NCI-H82 (cell line): ENCODE data around the gene CASKIN2.

Source experiments
- DNase-seq: peaks from one replicate; lab custom pipeline; 2025; lab: John Stamatoyannopoulos, UW

CASKIN2 gene, protein sequence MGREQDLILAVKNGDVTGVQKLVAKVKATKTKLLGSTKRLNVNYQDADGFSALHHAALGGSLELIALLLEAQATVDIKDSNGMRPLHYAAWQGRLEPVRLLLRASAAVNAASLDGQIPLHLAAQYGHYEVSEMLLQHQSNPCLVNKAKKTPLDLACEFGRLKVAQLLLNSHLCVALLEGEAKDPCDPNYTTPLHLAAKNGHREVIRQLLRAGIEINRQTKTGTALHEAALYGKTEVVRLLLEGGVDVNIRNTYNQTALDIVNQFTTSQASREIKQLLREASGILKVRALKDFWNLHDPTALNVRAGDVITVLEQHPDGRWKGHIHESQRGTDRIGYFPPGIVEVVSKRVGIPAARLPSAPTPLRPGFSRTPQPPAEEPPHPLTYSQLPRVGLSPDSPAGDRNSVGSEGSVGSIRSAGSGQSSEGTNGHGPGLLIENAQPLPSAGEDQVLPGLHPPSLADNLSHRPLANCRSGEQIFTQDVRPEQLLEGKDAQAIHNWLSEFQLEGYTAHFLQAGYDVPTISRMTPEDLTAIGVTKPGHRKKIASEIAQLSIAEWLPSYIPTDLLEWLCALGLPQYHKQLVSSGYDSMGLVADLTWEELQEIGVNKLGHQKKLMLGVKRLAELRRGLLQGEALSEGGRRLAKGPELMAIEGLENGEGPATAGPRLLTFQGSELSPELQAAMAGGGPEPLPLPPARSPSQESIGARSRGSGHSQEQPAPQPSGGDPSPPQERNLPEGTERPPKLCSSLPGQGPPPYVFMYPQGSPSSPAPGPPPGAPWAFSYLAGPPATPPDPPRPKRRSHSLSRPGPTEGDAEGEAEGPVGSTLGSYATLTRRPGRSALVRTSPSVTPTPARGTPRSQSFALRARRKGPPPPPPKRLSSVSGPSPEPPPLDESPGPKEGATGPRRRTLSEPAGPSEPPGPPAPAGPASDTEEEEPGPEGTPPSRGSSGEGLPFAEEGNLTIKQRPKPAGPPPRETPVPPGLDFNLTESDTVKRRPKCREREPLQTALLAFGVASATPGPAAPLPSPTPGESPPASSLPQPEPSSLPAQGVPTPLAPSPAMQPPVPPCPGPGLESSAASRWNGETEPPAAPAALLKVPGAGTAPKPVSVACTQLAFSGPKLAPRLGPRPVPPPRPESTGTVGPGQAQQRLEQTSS (N-terminal part only)

DNA sequence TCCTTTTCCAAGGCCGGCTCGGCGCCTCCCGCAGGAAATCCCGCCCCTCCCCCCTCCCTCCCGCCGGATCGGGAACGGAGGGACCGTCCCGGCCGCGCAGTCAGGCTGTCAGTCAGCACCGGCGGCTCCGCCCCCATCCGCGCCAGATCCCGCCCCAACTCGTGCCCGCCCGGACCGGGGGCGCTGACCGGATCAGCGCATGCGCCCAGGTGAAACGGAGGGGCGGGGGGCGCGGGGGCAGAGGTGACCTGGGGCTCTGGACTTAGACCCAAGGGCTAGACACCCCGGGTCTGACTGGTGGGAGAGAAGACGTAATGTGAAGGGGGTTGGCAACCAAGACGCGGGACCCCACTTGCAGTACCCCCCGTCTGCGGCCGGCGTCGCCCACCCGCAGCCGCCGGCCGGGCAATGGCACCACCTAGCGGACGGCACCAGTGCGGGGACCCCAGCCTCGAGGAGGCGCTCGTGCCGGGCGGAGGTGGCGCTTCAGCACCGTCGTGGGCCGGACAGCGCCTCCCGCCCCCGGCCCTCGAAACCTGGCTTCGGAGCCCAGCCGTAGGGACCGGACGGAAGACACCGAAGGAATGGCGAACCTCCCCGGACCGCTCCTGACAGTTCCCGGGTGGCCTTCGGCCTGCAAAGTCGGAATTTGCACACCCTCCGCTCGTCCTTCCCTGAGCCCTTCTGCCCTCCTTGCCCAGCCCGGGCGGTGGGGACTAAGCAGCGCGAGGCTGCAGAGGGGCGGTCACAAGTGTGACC, at the start of gene CASKIN2:
CASKIN2 (minus strand) TSS at position 42 of the 759 bp plus-strand sequence. CDS start 1,733 bp downstream, outside the sequence.
- DNase-seq = peak; percentile 97

DNA sequence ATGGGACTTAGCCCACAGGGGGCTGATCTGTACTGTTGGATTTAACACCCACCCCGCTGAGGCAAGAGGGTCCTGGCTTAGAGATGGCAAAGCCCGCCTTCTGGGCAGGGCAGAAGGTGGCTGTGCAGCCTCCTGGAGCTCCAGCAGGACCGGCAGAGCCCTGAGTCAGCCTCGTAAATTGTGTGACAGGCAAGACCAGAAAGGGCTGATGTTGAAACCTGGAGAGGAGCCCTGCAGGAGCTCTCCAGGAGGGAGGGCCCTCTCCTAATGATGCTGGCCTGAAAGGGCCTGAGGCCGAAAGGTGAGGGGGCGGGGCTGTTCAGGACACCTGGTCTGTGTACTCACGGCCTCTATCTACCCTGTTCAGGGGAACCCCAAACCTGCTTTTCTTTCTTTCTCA, 49.7 kb upstream of the CASKIN2 start:
- no peak for DNase-seq

DNA sequence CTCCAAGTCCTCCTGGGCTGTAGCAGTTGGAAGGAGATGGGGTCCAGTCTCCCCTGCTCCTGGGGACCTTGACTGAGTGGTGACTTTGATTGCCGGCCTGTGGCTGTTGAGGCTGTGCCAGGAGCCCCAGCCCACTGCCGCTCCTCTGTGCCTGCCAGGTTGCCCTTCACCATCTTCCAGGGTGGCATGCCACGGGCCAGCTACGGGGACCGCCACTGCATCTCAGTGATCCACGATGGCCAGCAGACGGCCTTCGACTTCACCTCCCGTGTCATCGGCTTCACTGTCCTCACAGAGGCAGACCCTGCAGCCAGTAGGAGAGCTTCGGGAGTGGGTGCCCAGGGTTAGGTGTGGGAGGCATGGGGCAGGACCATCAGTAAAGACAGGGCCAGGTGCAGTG, 48.9 kb upstream of the CASKIN2 start:
- DNase-seq = no peak

DNA sequence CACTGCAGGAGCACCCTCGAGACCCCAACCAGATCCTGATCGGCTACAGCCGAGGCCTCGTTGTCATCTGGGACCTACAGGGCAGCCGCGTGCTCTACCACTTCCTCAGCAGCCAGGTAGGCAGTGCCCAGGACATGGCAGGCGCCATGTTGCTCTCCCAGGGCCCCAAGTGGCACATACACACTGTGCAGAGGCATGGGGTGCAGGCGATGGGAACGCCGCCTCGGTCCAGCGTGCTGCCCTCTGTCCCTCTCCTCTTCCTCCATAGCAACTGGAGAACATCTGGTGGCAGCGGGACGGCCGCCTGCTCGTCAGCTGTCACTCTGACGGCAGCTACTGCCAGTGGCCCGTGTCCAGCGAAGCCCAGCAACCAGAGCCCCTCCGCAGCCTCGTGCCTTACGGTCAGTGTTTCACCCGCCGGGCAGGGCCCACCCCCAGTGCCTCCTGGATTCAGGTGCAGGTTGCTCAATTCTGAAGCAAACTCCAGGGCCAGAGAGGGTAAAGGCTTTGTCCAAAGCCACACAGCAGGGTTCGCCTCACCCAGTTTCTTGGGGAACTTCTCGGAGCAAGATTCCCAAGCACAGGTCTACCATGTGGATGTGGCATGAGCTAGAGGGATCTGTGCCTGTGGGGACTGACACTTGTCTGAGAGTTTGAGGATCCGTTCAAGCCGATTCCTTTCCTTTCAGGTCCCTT, 47.9 kb upstream of the CASKIN2 start:
- no peak for DNase-seq

DNA sequence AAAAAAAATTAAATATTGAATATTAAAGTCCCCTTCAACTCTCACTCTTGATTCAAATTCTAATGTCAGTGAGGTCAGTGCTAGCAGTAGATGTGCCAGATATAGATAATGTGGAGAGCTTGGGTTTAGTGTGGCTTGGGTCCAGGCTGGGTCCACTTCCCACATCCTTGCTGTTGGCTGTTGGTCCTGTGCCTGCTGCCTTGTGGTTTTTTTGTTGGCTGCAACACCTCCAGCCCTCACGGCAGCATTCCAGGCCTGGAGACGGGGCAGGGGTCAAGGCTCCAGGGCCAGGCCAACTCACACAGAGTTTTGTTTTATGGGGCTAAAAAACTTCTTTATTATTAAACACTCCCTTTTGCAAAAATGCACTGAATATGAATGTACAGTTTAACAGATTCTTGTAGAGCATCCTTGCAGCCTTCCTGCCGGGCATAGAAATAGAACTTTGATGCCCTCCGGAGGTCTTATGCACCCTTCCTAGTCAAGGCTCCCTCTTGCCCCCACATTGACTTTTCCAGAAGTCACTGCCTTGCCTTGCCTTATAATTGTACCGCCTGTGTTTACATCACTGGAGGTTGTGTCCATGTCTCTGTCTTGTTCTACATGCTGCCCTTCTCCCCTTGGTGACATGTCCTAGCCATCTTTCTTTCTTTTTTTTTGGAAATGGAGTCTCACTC, 46.7 kb upstream of the CASKIN2 start:
- DNase-seq = no peak

DNA sequence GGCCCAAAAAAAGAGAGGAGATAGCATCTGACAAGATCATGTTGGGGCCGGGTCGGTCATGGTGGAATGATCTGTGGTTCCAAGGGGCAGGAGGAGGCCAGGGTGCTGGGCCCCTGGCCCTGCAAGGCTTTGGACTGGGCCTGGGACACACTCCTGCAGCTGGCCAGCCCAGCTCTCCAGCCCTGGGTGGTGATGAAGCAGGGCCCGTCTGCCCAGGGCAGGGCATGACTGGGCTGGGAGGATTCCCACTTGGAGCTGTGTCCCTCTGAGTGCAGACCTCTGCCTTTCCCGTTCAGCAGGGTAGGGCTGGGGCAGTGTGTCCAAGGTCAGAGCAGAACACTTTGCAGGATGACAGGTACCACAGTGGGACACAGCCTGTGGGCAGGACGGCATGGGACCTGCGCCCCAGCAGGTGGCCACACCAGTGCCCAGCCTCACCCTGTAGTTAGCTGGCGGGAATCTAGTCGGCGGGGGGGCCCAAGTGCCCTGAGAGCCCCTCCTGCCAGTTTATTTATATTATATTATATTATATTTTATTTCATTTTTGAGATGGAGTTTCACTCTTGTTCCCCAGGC, 44.7 kb upstream of the CASKIN2 start:
- no peak for DNase-seq

DNA sequence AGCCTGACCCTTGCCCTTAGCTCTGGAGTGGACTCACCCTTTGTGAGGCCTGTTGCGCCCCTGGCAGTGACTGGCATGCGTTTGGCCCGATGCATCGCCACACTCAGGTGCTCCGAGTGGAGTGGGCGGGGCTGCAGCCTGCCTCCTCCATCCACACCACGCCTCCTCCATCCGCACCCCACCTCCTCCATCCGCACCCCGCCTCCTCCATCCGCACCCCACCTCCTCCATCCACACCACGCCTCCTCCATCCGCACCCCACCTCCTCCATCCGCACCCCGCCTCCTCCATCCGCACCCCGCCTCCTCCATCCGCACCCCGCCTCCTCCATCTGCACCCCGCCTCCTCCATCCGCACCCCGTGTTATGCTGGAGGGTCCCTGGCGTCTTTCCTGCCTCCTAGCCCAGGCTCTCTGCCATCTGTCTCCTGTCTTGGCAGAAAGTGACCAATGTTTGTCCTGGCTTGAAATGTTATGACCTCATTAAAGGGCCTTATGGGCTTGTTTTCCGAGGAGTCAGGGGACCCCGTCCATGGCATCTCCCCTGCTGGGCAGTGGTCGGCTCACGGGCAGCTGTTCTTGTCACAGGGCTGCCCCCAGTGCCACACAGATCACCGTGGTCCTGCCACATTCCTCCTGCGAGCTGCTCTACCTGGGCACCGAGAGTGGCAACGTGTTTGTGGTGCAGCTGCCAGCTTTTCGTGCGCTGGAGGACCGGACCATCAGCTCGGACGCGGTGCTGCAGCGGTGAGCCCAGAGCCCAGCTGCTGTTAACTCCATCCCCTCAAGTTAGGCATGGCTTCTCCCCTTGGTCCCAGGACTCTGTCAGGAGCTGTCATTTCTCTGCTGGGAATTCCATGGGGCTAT, 43.6 kb upstream of the CASKIN2 start:
- no peak for DNase-seq

DNA sequence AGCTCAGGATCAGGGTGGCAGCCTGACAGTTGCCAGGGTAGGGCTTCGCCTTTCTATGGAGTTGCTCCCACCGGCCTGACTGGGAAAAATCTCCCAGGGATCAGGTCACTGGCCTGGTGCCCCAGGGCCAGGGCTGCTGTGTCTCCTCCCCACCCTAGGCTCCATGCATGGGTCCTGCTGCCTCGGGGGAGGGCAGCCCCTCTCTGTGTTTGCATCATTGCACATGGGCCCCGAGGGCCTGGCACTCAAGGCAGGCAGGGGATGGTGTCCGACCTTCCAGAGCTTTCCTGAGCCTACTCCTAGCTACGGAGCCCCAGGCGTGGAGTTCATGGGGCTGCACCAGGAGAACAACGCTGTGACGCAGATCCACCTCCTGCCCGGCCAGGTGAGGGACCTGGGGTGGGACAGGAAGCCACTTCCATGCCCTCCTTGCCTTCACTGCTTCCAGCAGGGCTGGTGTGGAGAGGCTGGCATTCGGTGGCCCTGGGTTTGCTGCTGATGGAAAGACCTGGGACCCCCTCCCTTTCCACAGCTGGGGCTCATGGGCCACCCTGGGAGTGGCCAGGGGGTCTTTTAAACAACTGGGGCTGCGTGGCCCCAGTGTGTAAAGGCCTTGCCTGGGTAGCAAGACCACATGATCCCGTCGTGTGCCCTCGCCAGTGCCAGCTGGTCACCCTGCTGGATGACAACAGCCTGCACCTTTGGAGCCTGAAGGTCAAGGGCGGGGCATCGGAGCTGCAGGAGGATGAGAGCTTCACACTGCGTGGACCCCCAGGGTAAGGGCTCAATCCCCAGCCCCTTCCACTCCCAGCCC, 42.7 kb upstream of the CASKIN2 start:
- no peak for DNase-seq

DNA sequence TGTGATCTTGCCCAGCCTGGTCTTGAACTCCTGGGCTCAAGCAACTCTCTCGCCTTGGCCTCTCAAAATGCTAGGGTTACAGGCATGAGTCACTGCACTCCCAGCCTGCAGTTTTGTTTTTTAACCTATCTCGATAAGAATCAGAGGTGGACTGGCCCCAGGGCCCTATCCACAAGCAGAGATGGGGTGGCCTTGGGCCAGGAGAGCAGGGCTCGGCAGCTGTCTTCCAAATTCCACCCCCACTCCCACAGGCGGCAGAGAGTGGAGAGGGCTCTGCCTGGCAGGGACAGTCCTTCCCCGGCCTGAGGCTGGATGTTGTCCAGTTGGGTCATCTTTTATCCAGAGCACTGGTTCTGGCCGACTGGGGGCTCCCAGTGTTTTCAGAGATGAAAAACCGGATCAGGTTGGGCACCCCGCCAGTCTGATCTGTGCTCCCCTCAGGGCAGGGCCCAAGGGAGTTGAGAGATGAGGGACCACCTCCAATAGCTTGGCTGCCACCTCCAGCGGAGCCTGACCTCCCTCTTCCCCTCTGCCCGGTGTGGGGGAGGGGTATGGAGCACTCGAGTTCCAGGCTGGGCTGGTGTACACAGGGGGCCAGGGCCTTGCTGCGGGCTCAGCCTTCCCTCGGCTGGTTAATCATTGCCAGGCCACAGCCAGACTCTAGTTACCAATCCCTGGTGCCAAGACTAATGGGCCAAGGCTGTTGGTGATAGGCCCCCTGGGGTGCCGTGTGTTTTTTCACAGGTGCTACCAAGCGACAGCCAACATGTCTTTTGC, 41.9 kb upstream of the CASKIN2 start:
- DNase-seq = no peak

DNA sequence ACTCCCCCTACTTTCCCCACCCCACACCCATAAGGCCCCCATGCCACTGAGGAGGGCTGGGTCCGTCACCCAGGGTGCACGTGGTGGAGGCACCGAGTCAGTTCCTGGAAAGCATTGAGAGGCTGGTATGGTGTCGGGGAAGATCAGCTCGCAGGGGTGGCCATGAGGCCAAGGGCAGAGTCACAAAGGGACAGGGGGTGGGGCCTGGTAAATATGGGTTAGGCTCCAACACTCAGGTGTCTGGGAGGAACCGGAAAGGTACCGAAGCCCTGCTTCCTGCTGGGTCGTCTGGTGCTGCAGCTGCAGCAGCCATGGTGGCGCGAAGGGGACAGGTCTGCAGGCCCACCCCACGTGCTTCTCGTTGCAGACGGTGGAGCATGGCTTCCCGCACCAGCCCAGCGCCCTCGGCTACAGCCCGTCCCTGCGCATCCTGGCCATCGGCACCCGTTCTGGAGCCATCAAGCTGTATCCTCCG, 40.4 kb upstream of the CASKIN2 start:
- DNase-seq = no peak

DNA sequence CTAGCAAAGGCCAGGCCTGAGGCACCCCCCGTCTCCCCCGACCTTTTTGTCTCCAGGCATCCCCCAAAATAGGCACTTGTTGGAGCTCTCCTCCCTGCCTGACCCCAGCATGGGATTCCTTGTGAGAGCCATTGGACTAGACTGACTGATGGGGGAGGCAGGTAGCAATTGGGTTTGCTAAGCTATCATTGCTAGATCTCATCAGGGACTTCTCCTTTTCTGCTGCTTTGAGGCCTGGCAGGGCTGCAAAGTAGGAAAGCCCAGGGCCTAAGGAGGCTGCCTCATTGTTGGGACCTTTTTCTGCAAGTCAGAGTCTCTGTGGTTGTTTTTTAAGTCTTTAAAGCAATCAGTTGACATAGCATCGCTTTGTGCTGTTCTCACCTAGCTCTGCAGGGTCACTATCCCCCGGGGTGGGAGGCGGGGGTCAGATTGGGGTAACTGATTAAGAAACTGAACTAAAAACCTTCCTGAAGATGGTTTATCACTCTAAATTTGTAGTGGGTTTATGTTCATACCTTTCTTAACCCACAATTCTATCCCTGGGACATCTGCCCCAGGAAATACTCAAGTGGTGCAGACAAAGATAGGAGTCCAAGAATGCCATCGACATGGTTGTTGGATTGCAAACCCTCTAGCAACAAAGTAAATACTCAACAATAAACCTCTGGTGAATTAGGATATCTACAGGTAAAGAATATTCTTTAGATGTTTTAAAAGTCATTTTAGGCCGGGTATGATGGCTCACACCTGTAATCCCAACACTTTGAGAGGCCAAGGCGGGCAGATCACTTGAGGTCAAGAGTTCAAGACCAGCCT, 38.2 kb upstream of the CASKIN2 start:
- no peak for DNase-seq

DNA sequence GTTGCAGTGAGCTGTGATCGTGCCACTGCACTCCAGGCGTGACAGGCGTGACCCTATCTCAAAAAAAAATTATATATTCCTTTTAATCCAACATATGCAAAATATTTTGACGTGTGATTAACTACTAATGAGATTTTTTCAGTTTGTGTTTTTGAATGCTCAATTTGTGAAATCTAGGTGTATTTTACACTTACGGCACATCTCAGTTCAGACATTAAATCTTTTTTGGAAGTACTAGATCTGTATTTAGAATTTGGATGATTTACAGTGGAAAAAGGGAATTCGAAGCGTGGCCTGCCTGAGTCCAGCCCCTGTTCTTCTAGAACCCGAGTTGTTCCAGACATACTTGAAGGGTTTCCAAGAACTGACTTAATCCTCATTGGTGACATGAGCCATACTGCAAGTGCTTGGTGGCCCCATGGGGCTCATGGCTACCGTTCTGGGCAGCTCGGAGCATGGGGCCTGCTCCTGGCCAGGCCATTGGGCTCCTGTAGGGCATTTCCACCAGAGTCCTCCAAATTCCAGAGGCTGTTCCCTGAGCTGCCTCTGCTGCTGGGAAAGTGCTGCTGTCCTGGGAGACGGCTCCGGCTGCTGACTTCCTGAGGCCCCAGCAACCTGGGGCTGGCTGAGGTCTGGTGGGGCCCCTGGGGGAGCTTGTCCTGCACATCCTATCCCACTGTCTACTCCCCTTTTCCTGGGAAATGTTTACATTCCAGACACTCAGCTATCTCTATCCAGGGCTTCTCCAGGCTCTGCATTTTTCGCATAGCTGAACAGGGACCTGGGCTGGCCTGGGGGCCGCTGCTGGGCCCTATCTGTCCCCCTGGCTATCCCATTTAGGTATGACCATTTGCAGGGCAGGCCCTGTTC, 37.3 kb upstream of the CASKIN2 start:
- DNase-seq = no peak

DNA sequence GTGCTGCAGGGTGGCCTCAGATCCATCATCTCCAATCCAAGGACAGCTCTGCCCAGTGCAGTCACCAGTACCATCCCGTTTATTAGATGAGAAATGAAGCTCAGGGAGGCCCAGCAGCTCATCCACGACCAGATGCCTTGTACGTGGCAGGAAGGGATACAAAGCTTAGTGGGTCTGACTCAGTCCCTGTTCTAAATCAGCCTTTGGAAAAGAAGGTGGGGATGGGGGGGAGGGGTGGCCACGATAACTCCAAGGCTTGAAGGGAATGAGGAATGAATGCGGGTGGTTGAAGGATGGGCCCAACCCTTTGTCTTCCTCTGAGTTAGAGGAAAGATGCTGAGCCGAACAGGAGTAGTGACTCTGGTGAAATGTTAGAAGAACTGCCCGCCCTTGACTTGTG, 35.9 kb upstream of the CASKIN2 start:
- no peak for DNase-seq

DNA sequence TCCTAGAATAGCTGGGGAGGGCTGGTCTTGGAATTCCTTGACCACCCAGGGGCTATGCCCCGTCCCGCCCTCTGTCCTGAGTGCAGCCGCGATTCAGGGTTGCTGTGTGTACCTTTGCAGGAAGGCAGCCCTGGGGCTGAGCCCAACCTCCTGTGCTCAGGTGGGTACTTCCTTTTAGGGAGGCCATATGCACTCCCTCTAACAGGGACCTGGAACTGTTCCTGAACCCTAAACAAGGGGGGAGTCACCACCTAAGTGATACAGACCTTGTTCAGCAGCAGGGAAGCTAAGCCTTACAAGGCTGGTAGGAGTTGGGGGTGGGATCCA, 34.8 kb upstream of the CASKIN2 start:
- no peak for DNase-seq

DNA sequence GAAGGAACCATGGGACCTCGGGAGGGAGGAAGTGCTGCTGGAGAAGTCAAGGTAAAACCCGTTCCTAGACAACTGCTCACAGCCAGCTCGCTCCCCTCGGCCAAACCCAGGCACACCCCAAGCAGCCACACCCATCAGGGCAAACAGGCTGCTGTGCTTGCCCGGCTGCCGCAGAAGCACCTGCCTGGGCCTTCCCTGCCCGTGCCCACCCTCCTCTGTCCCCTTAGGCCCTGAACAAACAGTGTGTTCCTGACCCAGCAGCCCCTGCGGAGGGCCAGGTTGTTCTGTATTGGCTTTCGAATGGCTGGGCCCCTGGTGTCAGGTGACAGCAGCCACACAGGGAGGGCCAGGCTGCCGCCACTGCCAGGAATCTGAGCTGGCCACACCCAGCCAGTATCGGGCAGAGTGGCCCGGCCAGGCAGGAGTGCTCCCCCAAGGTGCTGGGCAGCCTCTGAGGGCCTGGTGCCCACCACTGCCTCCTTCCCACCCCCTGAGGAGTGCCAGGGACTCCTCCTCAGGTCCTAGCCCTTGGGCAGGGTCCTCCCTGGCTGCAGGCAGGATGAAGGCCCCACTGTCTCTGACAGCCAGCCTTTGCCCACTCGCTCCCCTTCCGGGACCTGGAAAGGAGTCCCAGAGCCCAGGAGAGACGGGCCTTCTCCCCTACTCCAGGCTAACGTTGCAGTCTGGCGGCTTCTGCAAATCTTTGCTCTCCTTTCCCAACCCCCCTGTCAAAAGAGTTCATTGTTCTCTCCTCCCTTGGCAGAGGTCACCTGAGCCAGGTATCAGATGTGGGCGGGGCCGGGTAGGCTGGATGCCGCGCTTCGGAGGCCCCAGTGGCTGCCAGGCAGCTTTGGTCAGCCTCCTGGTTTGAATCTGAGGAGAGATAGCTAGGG, 34.2 kb upstream of the CASKIN2 start:
- DNase-seq = no peak
